Fibroblast of lung (primary cell): Measurements from ENCODE around the gene TNRC6C. TPM values are rescaled to one million over a fixed set of nuclear protein-coding genes. Genes with fewer than 3 reads are reported as not detected.

Experiments
- DNase-seq, 2 donors: peaks; one replicate each; pipeline versions ENCODE4 v3.0.0 to v3.0.0-alpha.2; 2010; ENCODE audit warnings: low read depth in 2 of 2
- H2AFZ ChIP-seq: 2 replicates; pipeline ENCODE4 v1.5.1; 2012; ENCODE audit warnings: low read length, control low read depth, inconsistent platforms
- H3K27ac ChIP-seq: 2 replicates; pipeline ENCODE4 v1.5.1; 2011; ENCODE audit warnings: low read length, control low read depth; ENCODE audit not compliant: insufficient read depth
- H3K27me3 ChIP-seq: 2 replicates; pipeline ENCODE4 v1.5.1; 2011; ENCODE audit warnings: mild to moderate bottlenecking, low read length; ENCODE audit not compliant: control insufficient read depth, insufficient read depth
- H3K36me3 ChIP-seq: 2 replicates; pipeline ENCODE4 v1.5.1; 2011; ENCODE audit warnings: low read length; ENCODE audit not compliant: control insufficient read depth, insufficient read depth
- H3K4me1 ChIP-seq: 2 replicates; pipeline ENCODE4 v1.5.1; 2011; ENCODE audit warnings: low read length; ENCODE audit not compliant: control insufficient read depth, insufficient read depth; ENCODE audit errors: extremely low read depth
- H3K4me2 ChIP-seq: 2 replicates; pipeline ENCODE4 v1.5.1; 2011; ENCODE audit warnings: low read length, control low read depth; ENCODE audit not compliant: insufficient read depth; ENCODE audit errors: extremely low read depth
- H3K4me3 ChIP-seq, 4 experiments: fragments of 200-600 bp in 1 of 4; sonication (generic) in 1 of 4; replicated peaks in 1 of 4; 2 replicates each; pipeline ENCODE4 v1.5.1; 2011 to 2016; ENCODE audit warnings: low read length in 4 of 4, low read depth in 3 of 4, mild to moderate bottlenecking in 3 of 4, control low read depth in 2 of 4, inconsistent platforms in 1 of 4, mixed read lengths in 1 of 4; ENCODE audit not compliant: insufficient read depth in 1 of 4; ENCODE audit errors: control extremely low read depth in 1 of 4
- H3K79me2 ChIP-seq: 2 replicates; pipeline ENCODE4 v1.5.1; 2012; ENCODE audit warnings: mild to moderate bottlenecking, low read length, inconsistent platforms; ENCODE audit not compliant: control insufficient read depth, insufficient read depth
- H3K9ac ChIP-seq: 2 replicates; pipeline ENCODE4 v1.5.1; 2011; ENCODE audit warnings: mild to moderate bottlenecking, low read length, control low read depth; ENCODE audit not compliant: insufficient read depth
- H3K9me3 ChIP-seq: 2 replicates; pipeline ENCODE4 v1.5.1; 2012; ENCODE audit warnings: low read depth, low read length; ENCODE audit not compliant: control insufficient read depth, insufficient read depth
- H4K20me1 ChIP-seq: 2 replicates; pipeline ENCODE4 v1.5.1; 2011; ENCODE audit warnings: low read length; ENCODE audit not compliant: control insufficient read depth, insufficient read depth; ENCODE audit errors: extremely low read depth
- CTCF ChIP-seq, 2 donors: IDR thresholded peaks in 1 of 2; conservative IDR thresholded peaks in 1 of 2; 1 replicate in 1 of 2; 2 replicates in 1 of 2; pipeline ENCODE4 v1.5.1; 2011 to 2012; ENCODE audit warnings: low read length in 2 of 2, control low read depth in 1 of 2, inconsistent platforms in 1 of 2, low read depth in 1 of 2, mild to moderate bottlenecking in 1 of 2
- EZH2 ChIP-seq: IDR thresholded peaks from 2 replicates; pipeline ENCODE4 v1.5.1; 2012; ENCODE audit warnings: low read length, control low read depth, mild to moderate bottlenecking; ENCODE audit errors: missing control alignments
- polyA plus RNA-seq, 2 donors: library from polyadenylated mRNA; depleted of rRNA in 1 of 2; stranded (reverse) in 1 of 2; unstranded in 1 of 2; fragments of >200 nt; gene quantifications; 2 replicates each; pipeline ENCODE4 v1.2.1, GENCODE V29; 2011 to 2012; ENCODE audit warnings: missing spikeins in 1 of 2
- total RNA-seq: library from RNA; depleted of rRNA; stranded (reverse); fragments of >200 nt; gene quantifications from 2 replicates; pipeline ENCODE4 v1.2.1, GENCODE V29; 2014

The TNRC6C gene
- total and polyA plus RNA-seq, 2 donors (not counting 1 experiment from before 2014, with no cell fraction given), result 2.1 to 4.6 TPM

- DNase-seq, result peak in 1 of 2 donors; percentile 4
- no peak overlapping the region for H3K4me2 ChIP-seq
- H3K27me3 ChIP-seq, result no peaks in the 10 kb centered on the region
- H2AFZ ChIP-seq, result no peak overlapping the region
- H3K36me3 ChIP-seq, result no peaks in the 10 kb centered on the region
- H3K9ac ChIP-seq, result no peak overlapping the region
- no peak overlapping the region for H3K27ac ChIP-seq
- no peaks in the 10 kb centered on the region for H4K20me1 ChIP-seq
- TF ChIP-seq EZH2 (no peak), CTCF (conservative IDR thresholded peaks at IDR 0.05 in 1 of 2, IDR thresholded peaks at IDR 0.05 in 1 of 2; ENCODE audit: low read depth in 1 of 2, low read length in 2 of 2) (no peak)
- H3K9me3 ChIP-seq, result no peaks in the 10 kb centered on the region
- H3K4me3 ChIP-seq, result no peak overlapping the region
- H3K79me2 ChIP-seq, result peaks cover 7% of the 10 kb centered on the region
- peaks cover 6% of the 10 kb centered on the region for H3K4me1 ChIP-seq
These were observed 36.8 kb downstream of the TNRC6C start for GRCh38 chr17:77995146-77995852.

GRCh38 chr17:77996256-77996655, 37.8 kb downstream of the TNRC6C start:
- H3K4me2 ChIP-seq, result no peak overlapping the region
- H3K9ac ChIP-seq, result no peak overlapping the region
- no peaks in the 10 kb centered on the region for H3K27me3 ChIP-seq
- DNase-seq, result no peak
- H3K27ac ChIP-seq, result no peak overlapping the region
- H3K4me3 ChIP-seq, result no peak overlapping the region
- H3K36me3 ChIP-seq, result no peaks in the 10 kb centered on the region
- H3K79me2 ChIP-seq, result peaks cover 7% of the 10 kb centered on the region
- no peaks in the 10 kb centered on the region for H4K20me1 ChIP-seq
- H3K4me1 ChIP-seq, result peaks cover 10% of the 10 kb centered on the region
- H2AFZ ChIP-seq, result no peak overlapping the region
- TF ChIP-seq CTCF (conservative IDR thresholded peaks at IDR 0.05 in 1 of 2, IDR thresholded peaks at IDR 0.05 in 1 of 2; ENCODE audit: low read depth in 1 of 2, low read length in 2 of 2) (no peak), EZH2 (no peak)
- no peaks in the 10 kb centered on the region for H3K9me3 ChIP-seq

- peaks cover 10% of the 10 kb centered on the region for H3K4me1 ChIP-seq
- no peak overlapping the region for H3K9ac ChIP-seq
- H3K79me2 ChIP-seq, result peaks cover 7% of the 10 kb centered on the region
- no peaks in the 10 kb centered on the region for H3K9me3 ChIP-seq
- no peak overlapping the region for H2AFZ ChIP-seq
- no peaks in the 10 kb centered on the region for H3K27me3 ChIP-seq
- no peaks in the 10 kb centered on the region for H4K20me1 ChIP-seq
- peak overlapping the region; percentile 29 for H3K4me2 ChIP-seq
- DNase-seq, result peak; percentile 25 to 60
- H3K27ac ChIP-seq, result peak overlapping the region; percentile 4
- no peaks in the 10 kb centered on the region for H3K36me3 ChIP-seq
- H3K4me3 ChIP-seq, result no peak overlapping the region
- no peak for TF ChIP-seq EZH2
- no peak for TF ChIP-seq CTCF (conservative IDR thresholded peaks at IDR 0.05 in 1 of 2, IDR thresholded peaks at IDR 0.05 in 1 of 2; ENCODE audit: low read depth in 1 of 2, low read length in 2 of 2)
These were observed 41.1 kb downstream of the TNRC6C start for GRCh38 chr17:77999413-78000173.
